NCI-H82 treated with DMSO at 0.1 percent for 48 hours (cell line): ENCODE measurements around the gene RBMS1.

ENCODE experiments used
- DNase-seq: peaks from one replicate; lab custom pipeline; 2025; ENCODE audit not compliant: unreplicated experiment; lab: John Stamatoyannopoulos, UW

RBMS1 gene

GRCh38 chr2:160310118-160310828 lies 183.3 kb downstream of the RBMS1 start:
- no peak for DNase-seq

GRCh38 chr2:160309585-160309984 lies 184.0 kb downstream of the RBMS1 start:
- DNase-seq: no peak

- DNase-seq: no peak
Observed at GRCh38 chr2:160308915-160309314, 184.7 kb downstream of the RBMS1 start.

GRCh38 chr2:160308476-160308875 lies 185.1 kb downstream of the RBMS1 start:
- DNase-seq: no peak

DNA sequence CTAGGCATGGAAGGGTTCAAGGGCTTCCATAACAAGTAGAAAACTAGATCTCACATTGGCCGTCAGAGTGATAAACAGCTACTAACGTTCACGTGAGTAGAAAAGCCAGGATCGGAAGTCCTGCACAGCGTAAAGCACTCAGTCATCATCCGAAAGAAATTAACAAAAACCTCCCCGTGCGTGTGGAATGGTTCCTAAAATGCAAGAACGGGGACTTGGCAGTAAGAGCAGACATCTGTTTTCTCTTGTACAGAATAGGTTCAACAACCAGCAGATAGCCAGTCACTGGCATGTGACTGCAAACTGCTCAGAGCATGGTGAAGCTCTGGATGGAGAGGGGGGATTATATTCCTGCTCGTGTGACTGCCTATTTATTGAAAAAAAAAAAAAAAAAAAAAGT lies 186.6 kb downstream of the RBMS1 start:
- DNase-seq: no peak

DNA sequence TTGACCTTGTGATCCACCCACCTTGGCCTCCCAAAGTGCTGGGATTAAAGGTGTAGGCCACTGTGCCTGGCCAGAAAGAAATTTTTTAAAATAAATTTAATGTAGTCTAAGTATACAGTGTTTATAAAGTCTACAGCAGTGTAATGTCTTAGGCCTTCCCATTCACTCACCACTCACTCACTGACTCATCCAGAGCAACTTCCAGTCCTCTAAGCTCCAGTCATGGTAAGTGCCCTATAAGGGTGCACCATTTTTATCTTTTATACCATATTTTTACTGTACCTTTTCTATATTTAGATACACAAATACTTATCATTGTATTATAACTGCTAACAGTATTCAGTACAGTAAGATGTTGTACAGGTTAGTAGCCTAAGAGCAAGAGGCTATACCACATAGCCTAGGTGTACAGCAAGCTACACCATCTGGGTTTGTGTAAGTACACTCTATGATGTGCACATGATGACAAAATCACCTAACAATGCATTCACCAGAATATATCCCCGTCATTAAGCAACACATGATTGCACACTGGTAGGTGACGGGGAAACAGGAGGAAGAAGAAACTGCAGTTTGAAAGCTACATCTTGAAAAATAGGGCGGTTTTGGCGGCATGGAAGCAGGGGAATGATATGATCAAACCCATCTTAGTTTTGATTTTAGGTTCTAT lies 188.4 kb downstream of the RBMS1 start:
- DNase-seq: no peak

- DNase-seq: no peak
Observed at GRCh38 chr2:160303527-160303926, 190.1 kb downstream of the RBMS1 start.

GRCh38 chr2:160303076-160303475 lies 190.5 kb downstream of the RBMS1 start:
- DNase-seq: no peak

- no peak for DNase-seq
Observed at GRCh38 chr2:160301420-160301819, 192.2 kb downstream of the RBMS1 start.

GRCh38 chr2:160300203-160300602 lies 193.4 kb downstream of the RBMS1 start:
- no peak for DNase-seq

- no peak for DNase-seq
Observed at GRCh38 chr2:160299540-160299939, 194.1 kb downstream of the RBMS1 start.

- no peak for DNase-seq
Observed at GRCh38 chr2:160298960-160299359, 194.6 kb downstream of the RBMS1 start.

DNA sequence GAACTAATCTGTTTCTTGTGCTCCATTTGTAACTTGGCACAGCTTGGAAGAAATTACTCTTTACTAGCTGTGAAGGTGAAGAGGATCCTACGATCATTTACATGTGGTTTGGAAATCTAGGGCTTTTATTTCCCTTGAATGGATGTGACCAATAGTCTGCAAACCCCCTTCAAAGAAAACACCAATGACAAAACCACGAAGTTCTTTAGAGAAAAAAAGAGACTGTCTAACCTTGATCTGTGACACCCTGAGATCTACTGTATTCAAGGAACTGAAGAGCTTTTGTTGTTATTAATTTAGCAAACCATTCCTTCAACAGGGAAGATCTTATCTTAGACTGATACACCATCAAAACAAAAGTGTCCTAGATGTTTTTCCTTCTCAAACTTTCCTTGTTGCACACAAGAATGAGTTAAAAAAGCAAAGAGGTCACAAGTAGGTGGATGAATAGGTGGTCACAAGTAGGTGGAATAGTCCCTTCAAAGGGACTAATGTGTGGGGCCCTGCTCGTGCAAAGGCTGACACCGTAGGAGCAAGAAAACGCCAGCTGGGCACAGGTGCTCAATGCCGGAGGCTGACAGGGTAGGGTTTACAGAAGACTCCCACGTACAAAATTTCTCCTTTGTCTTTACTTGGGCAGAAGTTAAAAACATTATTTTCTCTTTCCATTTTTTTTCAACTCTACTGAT lies 197.9 kb downstream of the RBMS1 start:
- no peak for DNase-seq

DNA sequence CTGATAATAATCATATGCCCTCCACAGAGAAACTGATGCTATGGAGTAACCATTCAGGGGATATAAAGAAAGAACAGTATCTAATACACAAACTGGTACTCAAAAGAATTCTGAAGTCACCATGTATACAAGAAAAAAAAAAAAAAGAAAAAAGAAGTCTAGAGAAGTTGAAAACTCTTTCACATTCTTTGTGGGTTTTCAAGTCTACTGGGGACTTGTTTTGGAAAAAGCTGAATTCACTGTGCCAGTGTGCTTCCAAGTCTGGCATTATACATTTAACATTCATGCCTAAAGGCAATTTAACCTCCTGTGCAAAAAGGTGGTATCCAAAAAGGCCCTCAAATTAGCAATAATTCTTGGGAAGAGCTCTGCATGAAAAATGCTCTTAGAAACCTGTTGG lies 198.7 kb downstream of the RBMS1 start:
- DNase-seq: no peak

DNA sequence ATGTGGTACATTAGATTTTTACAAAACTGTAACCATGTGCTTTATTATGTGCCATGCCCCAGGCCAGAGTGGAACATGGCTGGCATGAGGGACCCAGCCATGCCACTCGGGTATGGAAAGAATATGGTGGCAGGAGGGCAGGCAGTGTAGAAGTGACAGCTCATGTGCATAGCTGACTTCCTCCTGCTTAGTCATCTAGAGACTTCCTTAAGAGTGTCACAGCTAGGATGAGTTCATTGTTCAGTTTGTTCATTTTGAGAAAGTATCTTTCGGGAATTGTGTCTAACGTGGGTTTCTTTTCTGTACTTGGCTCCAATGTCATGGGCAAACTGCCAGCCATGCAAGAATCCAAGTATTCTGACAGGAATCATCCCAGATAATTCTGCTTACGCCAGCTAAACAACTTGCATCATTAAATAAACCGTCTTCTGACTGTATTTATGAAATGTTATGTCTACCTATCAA lies 199.2 kb downstream of the RBMS1 start:
- DNase-seq: no peak

- DNase-seq: no peak
Observed at GRCh38 chr2:160293391-160294091, 200.1 kb downstream of the RBMS1 start.

GRCh38 chr2:160292225-160292624 lies 201.4 kb downstream of the RBMS1 start:
- DNase-seq: no peak

- no peak for DNase-seq
Observed at GRCh38 chr2:160291382-160291781, 202.2 kb downstream of the RBMS1 start.

DNA sequence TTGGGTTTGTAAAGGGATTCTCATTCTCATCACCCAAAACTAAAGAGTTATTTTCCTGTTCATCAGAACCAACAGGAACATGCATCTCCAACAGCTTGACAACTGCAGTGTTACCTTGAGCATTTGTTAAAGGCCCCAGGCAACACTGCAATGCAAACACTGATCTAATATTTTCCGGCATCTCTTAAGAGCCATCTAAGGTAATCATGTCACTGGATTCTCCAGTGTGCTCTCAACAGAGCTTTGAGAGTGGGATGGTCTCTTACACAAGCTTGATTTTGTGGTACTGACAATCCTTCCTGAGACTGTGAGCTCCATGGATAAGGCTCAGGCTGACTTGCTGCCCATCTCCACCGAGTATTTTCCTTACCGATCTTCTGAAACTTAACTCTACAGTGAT lies 203.0 kb downstream of the RBMS1 start:
- no peak for DNase-seq

DNA sequence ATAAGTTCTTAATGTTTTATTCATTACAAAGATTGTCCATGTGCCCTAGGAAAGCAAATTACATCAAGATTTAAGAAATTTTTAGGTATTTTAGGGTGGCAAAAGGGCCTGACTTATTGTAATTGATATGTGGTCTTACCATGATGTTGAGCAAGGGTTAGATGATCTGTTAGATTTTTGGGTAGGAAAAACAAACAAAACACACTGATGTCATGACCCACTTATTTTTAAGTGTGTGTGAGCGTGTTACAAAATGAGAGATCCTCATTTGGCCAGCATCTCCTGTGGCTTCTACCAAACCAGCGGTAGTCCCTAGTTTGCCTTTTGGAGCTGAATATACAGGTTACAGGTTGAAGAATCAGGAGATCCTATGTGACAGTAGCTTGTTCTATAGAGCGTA lies 203.8 kb downstream of the RBMS1 start:
- DNase-seq: no peak

DNA sequence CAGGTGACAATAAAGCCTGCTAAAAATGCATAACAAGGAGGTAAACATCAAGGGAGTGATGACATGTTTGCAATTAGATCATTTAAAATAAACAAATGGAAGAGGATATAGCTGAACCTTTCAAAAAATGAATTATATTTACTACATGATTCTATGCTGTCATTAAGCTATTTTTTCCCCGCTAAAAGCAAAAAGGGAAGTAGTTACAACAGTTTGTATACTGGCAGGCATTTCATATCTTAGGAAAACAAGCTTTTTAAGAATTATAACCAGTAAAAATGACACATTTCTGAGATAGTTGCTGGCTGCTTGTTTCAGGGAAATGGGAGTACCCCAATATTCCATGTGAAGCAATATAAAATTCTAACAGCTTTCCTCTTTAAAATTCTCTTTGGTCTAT lies 204.5 kb downstream of the RBMS1 start:
- no peak for DNase-seq

DNA sequence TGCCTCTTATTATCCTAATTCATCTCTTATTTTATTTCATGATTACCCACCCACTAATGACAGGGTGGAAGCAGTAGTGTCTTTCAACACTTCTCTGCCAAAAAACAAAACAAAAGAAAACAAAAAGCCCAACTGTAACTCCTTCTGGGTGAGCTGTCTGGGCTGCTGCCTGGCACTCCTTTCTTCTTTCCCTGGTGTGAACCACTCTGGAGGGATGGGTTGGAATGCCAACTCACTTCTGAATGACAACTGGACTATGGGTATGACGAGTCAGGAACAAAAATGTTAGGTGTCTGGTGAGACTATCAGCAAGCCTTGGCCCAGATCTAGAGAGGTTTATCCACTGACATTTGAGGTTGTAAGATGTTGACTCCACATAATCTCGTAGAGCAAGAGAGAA lies 205.3 kb downstream of the RBMS1 start:
- no peak for DNase-seq
